ENCODE measurements around the gene LCN10. TPM values are rescaled to one million over a fixed set of nuclear protein-coding genes. Genes with fewer than 3 reads are reported as not detected.
"Not testable (repeated sequence)": the region's sequence is repeated elsewhere in the genome, so short reads cannot be mapped to it uniquely, and the experiment has no call there.

LCN10 gene
- total RNA-seq, 1 donor from 2014 or later, result not detected

DNA sequence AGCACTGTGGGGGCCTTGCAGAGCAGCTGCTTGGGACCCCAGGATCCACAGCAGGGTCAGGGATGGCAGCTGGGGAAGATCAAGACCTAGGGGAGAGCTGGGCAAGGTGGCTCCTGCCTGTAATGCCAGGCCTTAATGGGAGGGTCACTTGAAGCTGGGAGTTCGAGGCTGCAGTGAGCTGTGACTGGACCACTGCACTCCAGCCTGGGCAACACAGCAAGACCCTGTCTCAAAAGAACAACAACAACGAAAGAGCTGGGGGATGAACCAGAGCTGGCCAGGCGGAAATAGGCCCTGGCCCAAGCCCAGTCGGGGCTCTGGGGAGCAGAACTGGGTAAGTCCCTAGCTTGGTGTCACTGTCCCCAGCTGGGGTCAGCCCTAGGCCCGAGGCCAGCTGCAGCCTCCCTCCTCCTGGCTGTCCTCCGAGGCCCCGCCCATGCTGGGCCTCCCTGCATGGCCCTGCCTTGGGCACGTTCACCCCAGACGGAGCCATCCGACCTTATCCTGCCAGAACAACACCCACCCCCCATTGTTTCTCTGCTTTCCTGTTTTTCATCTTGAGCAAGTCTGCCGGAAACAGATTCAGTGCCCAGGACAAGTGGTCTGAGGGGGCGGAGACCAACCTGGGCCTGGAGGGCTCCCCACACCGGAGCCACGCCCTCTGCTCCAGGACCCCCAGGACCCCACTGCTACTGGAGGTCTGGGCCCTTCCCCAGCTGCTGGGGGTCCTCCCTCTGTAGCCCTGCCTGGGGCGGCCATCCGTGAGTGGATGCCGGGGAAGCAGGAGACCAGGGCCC lies 28.4 kb downstream of the LCN10 start:
- H3K27me3 Mint-ChIP-seq (ENCODE audit: low read depth), result no peaks in the 10 kb centered on the region
- no peak for DNase-seq (ENCODE audit: low spot score)
- no peak overlapping the region for H3K4me3 Mint-ChIP-seq (ENCODE audit: unreplicated experiment)
- no peak overlapping the region for H3K27ac Mint-ChIP-seq (ENCODE audit: unreplicated experiment)
- H3K36me3 Mint-ChIP-seq (ENCODE audit: low read depth), result no peaks in the 10 kb centered on the region
- peaks cover 11% of the 10 kb centered on the region for H3K4me1 Mint-ChIP-seq (ENCODE audit: low read depth)
- TF ChIP-seq, protein P1, sequence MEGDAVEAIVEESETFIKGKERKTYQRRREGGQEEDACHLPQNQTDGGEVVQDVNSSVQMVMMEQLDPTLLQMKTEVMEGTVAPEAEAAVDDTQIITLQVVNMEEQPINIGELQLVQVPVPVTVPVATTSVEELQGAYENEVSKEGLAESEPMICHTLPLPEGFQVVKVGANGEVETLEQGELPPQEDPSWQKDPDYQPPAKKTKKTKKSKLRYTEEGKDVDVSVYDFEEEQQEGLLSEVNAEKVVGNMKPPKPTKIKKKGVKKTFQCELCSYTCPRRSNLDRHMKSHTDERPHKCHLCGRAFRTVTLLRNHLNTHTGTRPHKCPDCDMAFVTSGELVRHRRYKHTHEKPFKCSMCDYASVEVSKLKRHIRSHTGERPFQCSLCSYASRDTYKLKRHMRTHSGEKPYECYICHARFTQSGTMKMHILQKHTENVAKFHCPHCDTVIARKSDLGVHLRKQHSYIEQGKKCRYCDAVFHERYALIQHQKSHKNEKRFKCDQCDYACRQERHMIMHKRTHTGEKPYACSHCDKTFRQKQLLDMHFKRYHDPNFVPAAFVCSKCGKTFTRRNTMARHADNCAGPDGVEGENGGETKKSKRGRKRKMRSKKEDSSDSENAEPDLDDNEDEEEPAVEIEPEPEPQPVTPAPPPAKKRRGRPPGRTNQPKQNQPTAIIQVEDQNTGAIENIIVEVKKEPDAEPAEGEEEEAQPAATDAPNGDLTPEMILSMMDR (IDR thresholded peaks at IDR 0.05), result no peak
- H3K9me3 Mint-ChIP-seq (ENCODE audit: low read depth), result no peaks in the 10 kb centered on the region

DNA sequence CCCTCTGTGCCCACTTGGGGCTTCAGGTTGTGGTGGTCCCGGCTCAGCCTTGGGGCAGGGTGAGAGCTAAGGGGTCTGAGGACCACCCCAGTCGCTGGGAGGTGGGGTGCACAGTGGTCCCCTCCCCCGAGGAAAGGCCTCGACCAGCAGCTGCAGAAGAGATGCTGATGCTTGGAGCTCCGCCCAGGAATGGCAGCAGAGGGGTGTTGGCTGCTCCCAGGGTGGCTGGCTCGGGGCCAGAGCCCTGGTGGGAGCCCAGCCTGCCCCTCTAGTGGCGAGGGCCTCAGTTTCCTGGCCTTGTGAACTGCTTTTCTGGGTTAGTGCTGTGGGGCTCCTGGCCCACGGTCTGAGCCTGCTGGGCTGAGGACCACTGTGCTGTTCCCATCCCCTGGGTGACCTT lies 29.2 kb downstream of the LCN10 start:
- H3K4me1 Mint-ChIP-seq (ENCODE audit: low read depth), result peaks cover 11% of the 10 kb centered on the region
- peak overlapping the region; percentile 56 for H3K4me3 Mint-ChIP-seq (ENCODE audit: unreplicated experiment)
- H3K27ac Mint-ChIP-seq (ENCODE audit: unreplicated experiment), result no peak overlapping the region
- no peak for DNase-seq (ENCODE audit: low spot score)
- TF ChIP-seq, protein P1 (IDR thresholded peaks at IDR 0.05), result no peak
- no peaks in the 10 kb centered on the region for H3K9me3 Mint-ChIP-seq (ENCODE audit: low read depth)
- no peaks in the 10 kb centered on the region for H3K36me3 Mint-ChIP-seq (ENCODE audit: low read depth)
- no peaks in the 10 kb centered on the region for H3K27me3 Mint-ChIP-seq (ENCODE audit: low read depth)

DNA sequence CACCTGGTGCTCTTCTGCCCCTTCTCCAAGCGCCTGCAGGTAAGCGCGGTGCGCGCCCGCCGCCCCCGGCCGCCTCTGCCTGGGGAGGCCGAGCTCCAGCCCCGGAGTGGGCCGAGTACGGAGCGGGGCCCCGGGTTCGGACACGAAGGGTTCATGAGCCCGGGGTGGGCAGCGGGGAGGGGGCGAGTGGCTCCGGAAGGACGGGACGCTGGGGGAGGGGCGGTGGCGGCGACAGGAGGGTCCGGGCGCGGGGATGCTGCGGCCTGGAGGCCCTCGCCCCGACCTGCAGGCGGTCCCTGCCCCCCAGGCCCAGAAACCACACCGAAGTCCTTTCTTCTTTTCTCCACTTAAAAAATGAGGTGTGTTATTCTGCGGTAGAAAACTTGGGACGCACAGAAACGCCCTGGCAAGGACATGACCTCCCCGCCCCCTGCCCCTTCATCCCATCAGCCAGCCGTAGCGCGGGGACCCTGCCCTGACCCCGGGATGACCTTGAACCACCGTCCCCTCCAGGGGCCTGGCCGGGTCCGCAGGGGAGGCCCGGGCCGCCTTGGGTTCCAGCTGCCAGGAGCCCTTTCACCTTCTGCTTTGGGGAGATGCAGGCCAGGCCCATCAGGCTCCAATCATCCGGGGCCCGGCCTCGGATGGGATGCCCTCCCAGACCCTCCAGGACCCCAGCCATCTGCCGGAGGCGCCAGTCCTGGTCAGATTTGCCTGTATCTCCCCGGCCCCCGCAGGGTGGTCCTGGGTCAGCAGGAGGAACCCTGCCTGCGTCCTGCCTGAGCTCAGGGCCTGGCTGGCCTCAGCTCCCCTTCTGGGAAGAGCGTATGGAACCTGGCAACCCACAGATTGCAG lies 29.8 kb downstream of the LCN10 start:
- Mint-ChIP-seq H3K27me3 (ENCODE audit: low read depth) (no peaks in the 10 kb centered on the region), H3K27ac (ENCODE audit: unreplicated experiment) (no peak overlapping the region), H3K36me3 (ENCODE audit: low read depth) (no peaks in the 10 kb centered on the region), H3K4me1 (ENCODE audit: low read depth) (peaks cover 11% of the 10 kb centered on the region), H3K4me3 (ENCODE audit: unreplicated experiment) (peak overlapping the region; percentile 56), H3K9me3 (ENCODE audit: low read depth) (no peaks in the 10 kb centered on the region)
- TF ChIP-seq, protein P1 (IDR thresholded peaks at IDR 0.05), result no peak
- no peak for DNase-seq (ENCODE audit: low spot score)

DNA sequence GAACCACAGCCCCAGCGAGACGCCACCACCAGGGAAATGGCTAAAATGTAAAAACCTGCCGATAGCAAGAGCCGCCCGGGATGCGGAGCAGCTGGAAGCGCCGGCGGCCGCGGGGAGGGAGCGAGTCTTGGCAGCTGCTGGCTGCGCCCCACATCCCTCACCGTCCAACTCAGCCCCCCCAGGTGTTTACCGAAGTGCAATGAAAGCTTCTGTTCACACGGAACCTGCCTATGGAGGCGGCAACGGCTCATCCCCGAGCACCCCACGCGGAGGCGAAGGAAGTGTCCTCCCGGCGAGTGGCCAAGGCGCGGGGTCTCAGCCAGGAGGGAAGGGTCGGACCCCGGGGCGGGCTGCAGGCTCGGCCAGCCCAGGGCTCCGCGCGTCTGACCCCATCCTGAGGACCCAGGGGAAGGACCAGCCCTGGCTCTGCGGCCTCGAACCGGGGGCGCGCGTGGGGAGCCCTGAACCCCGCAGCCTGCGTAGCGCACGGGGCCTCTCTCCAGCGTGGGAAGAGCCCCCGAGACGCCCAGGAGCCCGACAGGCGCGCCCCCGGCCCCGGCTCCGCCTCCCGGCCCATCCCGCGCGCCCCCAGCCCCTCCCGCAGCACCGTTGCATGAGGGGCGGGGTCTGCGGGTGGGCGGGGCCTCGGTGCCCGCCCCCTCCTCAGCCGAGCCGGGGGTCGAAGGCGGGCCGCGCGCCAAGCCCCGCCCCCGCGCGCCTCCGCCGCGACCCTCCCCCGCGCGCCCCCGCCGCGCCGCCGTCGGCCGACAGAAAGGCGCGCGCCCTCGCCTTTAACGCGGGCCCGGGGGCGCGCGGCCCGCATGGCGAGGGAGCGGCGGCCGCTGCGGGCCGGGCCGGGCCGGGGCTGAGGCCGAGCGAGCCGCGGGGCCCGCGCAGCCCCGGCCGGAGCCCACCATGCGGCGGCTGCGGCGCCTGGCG lies 30.7 kb downstream of the LCN10 start, which contains the start of gene DIPK1B:
DIPK1B (plus strand) TSS at position 822 of the 939 bp plus-strand sequence; CDS start at position 916, 94 bp downstream.
- TF ChIP-seq, protein P1 (IDR thresholded peaks at IDR 0.05), result peak; percentile 15
- no peaks in the 10 kb centered on the region for H3K36me3 Mint-ChIP-seq (ENCODE audit: low read depth)
- DNase-seq (ENCODE audit: low spot score), result no peak
- peak within 1 kb of the TSS; percentile 59 for H3K4me3 Mint-ChIP-seq (ENCODE audit: unreplicated experiment)
- peaks cover 11% of the 10 kb centered on the region for H3K4me1 Mint-ChIP-seq (ENCODE audit: low read depth)
- H3K27ac Mint-ChIP-seq (ENCODE audit: unreplicated experiment), result peak within 1 kb of the TSS; percentile 8
- no peaks in the 10 kb centered on the region for H3K27me3 Mint-ChIP-seq (ENCODE audit: low read depth)
- H3K9me3 Mint-ChIP-seq (ENCODE audit: low read depth), result no peaks in the 10 kb centered on the region

DNA sequence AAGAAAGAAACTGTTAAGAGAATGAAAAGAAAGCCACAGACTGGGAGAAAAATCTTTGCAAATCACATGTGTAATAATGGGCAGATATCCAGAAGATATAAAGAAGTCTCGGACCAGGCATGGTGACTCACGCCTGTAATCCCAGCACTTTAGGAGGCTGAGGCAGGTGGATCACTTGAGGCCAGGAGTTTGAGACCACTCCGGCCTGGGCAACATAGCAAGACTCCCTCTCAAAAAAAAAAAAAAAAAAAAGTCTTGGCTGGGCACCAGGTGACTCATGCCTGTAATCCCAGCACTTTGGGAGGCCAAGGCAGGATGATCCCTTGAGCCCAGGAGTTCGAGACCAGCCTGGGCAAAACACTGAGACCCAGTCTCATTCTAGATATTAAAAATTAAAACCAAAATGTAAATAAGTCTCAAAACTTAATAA lies 31.5 kb downstream of the LCN10 start:
- H3K36me3 Mint-ChIP-seq (ENCODE audit: low read depth); H3K9me3 Mint-ChIP-seq (ENCODE audit: low read depth); DNase-seq (ENCODE audit: low spot score); H3K27me3 Mint-ChIP-seq (ENCODE audit: low read depth): not testable (repeated sequence)
- Mint-ChIP-seq H3K4me3 (ENCODE audit: unreplicated experiment) (peak overlapping the region; percentile 59), H3K4me1 (ENCODE audit: low read depth) (peaks cover 11% of the 10 kb centered on the region), H3K27ac (ENCODE audit: unreplicated experiment) (peak overlapping the region; percentile 8)

Data from chondrocyte (in vitro differentiated cells).